Thoracic aorta (tissue), 2 donors: Measurements from ENCODE around the gene ALG2. TPM values are rescaled to one million over a fixed set of nuclear protein-coding genes. Genes with fewer than 3 reads are reported as not detected.

Source experiments
- ATAC-seq: fragments of 150-250 bp; one replicate; pipeline ENCODE4 v1.8.0; 2017; ENCODE audit warnings: low read depth; ENCODE audit not compliant: insufficient number of reproducible peaks, low FRiP score
- DNase-seq: peaks from one replicate; pipeline ENCODE4 v3.0.0-alpha.2; 2020; ENCODE audit warnings: low spot score
- H3K27ac ChIP-seq, 2 donors: fragments of 200-600 bp; sonication (generic); 1 replicate in 1 of 2; 2 replicates in 1 of 2; pipeline ENCODE4 v1.5.1; 2016; ENCODE audit warnings: mild to moderate bottlenecking in 2 of 2, moderate library complexity in 2 of 2
- H3K27me3 ChIP-seq: fragments of 200-600 bp; sonication (generic); replicated peaks from 2 replicates; pipeline ENCODE4 v1.6.0; 2016; ENCODE audit warnings: mild to moderate bottlenecking; ENCODE audit not compliant: insufficient read depth
- H3K36me3 ChIP-seq: fragments of 200-600 bp; sonication (generic); one replicate; pipeline ENCODE4 v1.5.1; 2016
- H3K4me1 ChIP-seq, 2 donors: fragments of 200-600 bp; sonication (generic); 1 replicate in 1 of 2; 2 replicates in 1 of 2; pipeline versions ENCODE4 v1.5.1 to v1.6.0; 2016; ENCODE audit warnings: low read depth in 2 of 2, mild to moderate bottlenecking in 1 of 2; ENCODE audit not compliant: control insufficient read depth in 1 of 2
- H3K4me3 ChIP-seq: fragments of 200-600 bp; sonication (generic); 2 replicates; pipeline ENCODE4 v1.5.1; 2016; ENCODE audit warnings: mild to moderate bottlenecking
- H3K9me3 ChIP-seq: fragments of 200-600 bp; sonication (generic); 2 replicates; pipeline ENCODE4 v1.5.1; 2016
- CTCF ChIP-seq: fragments of 200-600 bp; sonication (generic); IDR thresholded peaks from one replicate; pipeline ENCODE4 v1.5.1; 2019; ENCODE audit warnings: antibody characterized with exemption
- total RNA-seq, 2 donors: library from RNA; depleted of rRNA; stranded (reverse); fragments of >200 nt; gene quantifications; one replicate each; pipeline versions ENCODE4 v1.1.0 to v1.2.3, GENCODE V29; 2016

Gene ALG2
- total RNA-seq, 2 donors from 2014 or later: 19.8 to 49.2 TPM

GRCh38 chr9:99192786-99193465, 28.8 kb downstream of the ALG2 start:
- Histone ChIP-seq H3K27ac (no peak overlapping the region), H3K4me3 (no peak overlapping the region), H3K9me3 (no peaks in the 10 kb centered on the region), H3K4me1 (no peaks in the 10 kb centered on the region), H3K36me3 (no peaks in the 10 kb centered on the region), H3K27me3 (no peaks in the 10 kb centered on the region)
- no peak for ATAC-seq
- TF ChIP-seq CTCF: no peak
- no peak for DNase-seq

GRCh38 chr9:99190597-99191283, 31.0 kb downstream of the ALG2 start:
- H3K36me3 ChIP-seq: no peaks in the 10 kb centered on the region
- ATAC-seq (no peak), DNase-seq (no peak)
- TF ChIP-seq CTCF: no peak
- H3K27me3 ChIP-seq: no peaks in the 10 kb centered on the region
- no peak overlapping the region for H3K4me3 ChIP-seq
- no peaks in the 10 kb centered on the region for H3K9me3 ChIP-seq
- no peak overlapping the region for H3K27ac ChIP-seq
- no peaks in the 10 kb centered on the region for H3K4me1 ChIP-seq

- H3K27me3 ChIP-seq: no peaks in the 10 kb centered on the region
- H3K4me3 ChIP-seq: no peak overlapping the region
- peaks cover 0 to 3% of the 10 kb centered on the region in 2 donors for H3K4me1 ChIP-seq
- no peak overlapping the region for H3K27ac ChIP-seq
- no peak for ATAC-seq
- no peak for TF ChIP-seq CTCF
- no peak for DNase-seq
- H3K36me3 ChIP-seq: no peaks in the 10 kb centered on the region
- no peaks in the 10 kb centered on the region for H3K9me3 ChIP-seq
Observed at GRCh38 chr9:99189887-99190596, 31.7 kb downstream of the ALG2 start.

GRCh38 chr9:99189186-99189585, 32.6 kb downstream of the ALG2 start:
- no peak overlapping the region for H3K4me3 ChIP-seq
- peaks cover 0 to 7% of the 10 kb centered on the region in 2 donors for H3K4me1 ChIP-seq
- no peaks in the 10 kb centered on the region for H3K27me3 ChIP-seq
- no peaks in the 10 kb centered on the region for H3K36me3 ChIP-seq
- no peak for ATAC-seq
- DNase-seq: no peak
- H3K27ac ChIP-seq: no peak overlapping the region
- no peaks in the 10 kb centered on the region for H3K9me3 ChIP-seq
- TF ChIP-seq CTCF: no peak

- DNase-seq: no peak
Observed at GRCh38 chr9:99187311-99187710, 34.4 kb downstream of the ALG2 start.

More at GRCh38 chr9:99187311-99187710, 34.4 kb downstream of the ALG2 start:
- ATAC-seq: no peak
- H3K27me3 ChIP-seq: no peaks in the 10 kb centered on the region
- H3K4me1 ChIP-seq: peaks cover 0 to 7% of the 10 kb centered on the region in 2 donors
- TF ChIP-seq CTCF: no peak
- H3K9me3 ChIP-seq: no peaks in the 10 kb centered on the region
- no peak overlapping the region for H3K27ac ChIP-seq
- no peaks in the 10 kb centered on the region for H3K36me3 ChIP-seq
- no peak overlapping the region for H3K4me3 ChIP-seq
